ENCODE measurements around the gene TIFAB. TPM values are rescaled to one million over a fixed set of nuclear protein-coding genes. Genes with fewer than 3 reads are reported as not detected.

The TIFAB gene
- total RNA-seq, 1 donor from 2014 or later, result not detected

- intact Hi-C loops (cut with micrococcal nuclease), result no loop called here
Measured at GRCh38 chr5:135460246-135461033, 8.3 kb upstream of the TIFAB start.

- intact Hi-C loops (cut with micrococcal nuclease), result no loop called here
Measured at GRCh38 chr5:135458921-135459331, 6.8 kb upstream of the TIFAB start.

- intact Hi-C loops (cut with micrococcal nuclease), result no loop called here
Measured at GRCh38 chr5:135458356-135458755, 6.2 kb upstream of the TIFAB start.

- intact Hi-C loops (cut with micrococcal nuclease), result no loop called here
Measured at GRCh38 chr5:135457424-135458071, 5.4 kb upstream of the TIFAB start.

GRCh38 chr5:135456238-135457099, 4.3 kb upstream of the TIFAB start:
- intact Hi-C loops (cut with micrococcal nuclease), result no loop called here

GRCh38 chr5:135455876-135456237, 3.7 kb upstream of the TIFAB start:
- intact Hi-C loops (cut with micrococcal nuclease), result no loop called here

GRCh38 chr5:135454946-135455345, 2.8 kb upstream of the TIFAB start:
- intact Hi-C loops (cut with micrococcal nuclease), result no loop called here

GRCh38 chr5:135453613-135454012, 1.5 kb upstream of the TIFAB start:
- intact Hi-C loops (cut with micrococcal nuclease), result no loop called here

GRCh38 chr5:135451581-135452320, 400 bp downstream of the TIFAB start:
- intact Hi-C loops (cut with micrococcal nuclease), result no loop called here

- intact Hi-C loops (cut with micrococcal nuclease), result no loop called here
Measured at GRCh38 chr5:135450952-135451351, 1.2 kb downstream of the TIFAB start.

GRCh38 chr5:135450336-135450735, 1.8 kb downstream of the TIFAB start:
- intact Hi-C loops (cut with micrococcal nuclease), result no loop called here

GRCh38 chr5:135449644-135450043, 2.5 kb downstream of the TIFAB start:
- intact Hi-C loops (cut with micrococcal nuclease), result no loop called here

- intact Hi-C loops (cut with micrococcal nuclease), result no loop called here
Measured at GRCh38 chr5:135448791-135449507, 3.2 kb downstream of the TIFAB start.

GRCh38 chr5:135448071-135448739, 3.9 kb downstream of the TIFAB start:
- intact Hi-C loops (cut with micrococcal nuclease), result no loop called here

- intact Hi-C loops (cut with micrococcal nuclease), result no loop called here
Measured at GRCh38 chr5:135447298-135447929, 4.7 kb downstream of the TIFAB start, which contains the start of gene DCANP1. DCANP1 (minus strand) TSS chr5:135447348; CDS start chr5:135447108, 240 bp downstream.

GRCh38 chr5:135446615-135447014, 5.5 kb downstream of the TIFAB start:
- intact Hi-C loops (cut with micrococcal nuclease), result no loop called here

- intact Hi-C loops (cut with micrococcal nuclease), result no loop called here
Measured at GRCh38 chr5:135446206-135446605, 5.9 kb downstream of the TIFAB start.

- intact Hi-C loops (cut with micrococcal nuclease), result no loop called here
Measured at GRCh38 chr5:135445306-135445985, 6.7 kb downstream of the TIFAB start.

- intact Hi-C loops (cut with micrococcal nuclease), result no loop called here
Measured at GRCh38 chr5:135444881-135445280, 7.3 kb downstream of the TIFAB start.

Data from T-helper 2 cell treated with Interferon-gamma antibody and Interleukin-4, amounts not matched to agents 100 ng/mL and 5 ng/mL, for 36 hours (primary cell).